GM19023 (cell line): ENCODE results near the gene DGKQ.

Source experiments
- ATAC-seq: cut with Tn5 transposase; IDR thresholded peaks from one replicate; pipeline ENCODE4 v1.9.1; 2021; ENCODE audit warnings: mild to moderate bottlenecking, moderate library complexity; ENCODE audit not compliant: unreplicated experiment

Gene DGKQ

GRCh38 chr4:963276-964225 is 9.8 kb downstream of the DGKQ start:
- ATAC-seq, result no peak

DNA sequence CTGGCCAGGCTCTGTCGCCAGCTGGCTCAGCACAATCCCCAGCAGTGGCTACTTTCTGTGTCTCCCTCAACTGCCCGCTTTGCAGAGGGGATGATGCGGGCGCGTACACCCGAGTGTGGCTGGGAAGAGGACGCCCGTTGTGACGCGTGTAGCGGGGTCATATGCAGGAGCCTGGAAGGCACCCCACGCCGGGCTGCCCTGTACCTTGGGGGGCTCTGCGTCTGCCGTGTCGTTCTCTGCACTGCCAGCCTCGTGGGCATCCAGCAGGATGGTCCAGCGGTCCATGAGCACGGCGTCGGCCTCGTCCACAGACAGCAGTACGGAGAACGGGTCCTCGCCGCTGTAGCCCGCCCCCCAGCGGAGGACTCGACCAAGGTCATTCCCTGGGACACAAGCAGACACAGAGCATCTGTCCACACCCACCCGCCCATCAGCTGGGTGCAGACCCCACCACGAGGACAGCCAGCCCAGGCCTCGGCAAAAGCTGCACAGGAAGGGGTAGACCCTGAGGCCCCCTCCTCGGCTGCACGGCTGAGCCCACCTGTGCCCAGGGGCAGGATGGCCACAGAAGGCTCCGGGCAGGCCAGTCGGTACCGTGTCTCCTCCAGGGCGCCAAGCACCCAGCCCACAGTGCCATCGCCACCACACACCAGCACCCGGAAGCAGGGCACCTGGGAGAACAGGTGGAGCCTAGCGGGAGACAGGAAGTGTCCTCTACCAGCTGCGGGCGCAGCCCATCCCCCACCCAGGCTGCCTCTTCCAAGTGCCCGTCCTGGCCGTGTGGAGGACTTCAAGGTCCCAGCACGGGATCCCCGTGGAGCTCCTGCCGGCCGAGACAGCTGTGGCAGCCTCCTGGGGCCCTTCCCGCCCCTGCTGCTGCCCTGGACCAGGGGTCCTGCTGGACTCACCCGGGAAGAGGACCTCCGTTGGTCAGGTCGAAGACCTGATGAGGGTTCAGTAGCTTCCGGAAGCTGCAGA is 10.8 kb downstream of the DGKQ start:
- ATAC-seq, result no peak

GRCh38 chr4:961351-962230 is 11.8 kb downstream of the DGKQ start:
- no peak for ATAC-seq

- no peak for ATAC-seq
Observed at GRCh38 chr4:960636-961350, 12.6 kb downstream of the DGKQ start.

DNA sequence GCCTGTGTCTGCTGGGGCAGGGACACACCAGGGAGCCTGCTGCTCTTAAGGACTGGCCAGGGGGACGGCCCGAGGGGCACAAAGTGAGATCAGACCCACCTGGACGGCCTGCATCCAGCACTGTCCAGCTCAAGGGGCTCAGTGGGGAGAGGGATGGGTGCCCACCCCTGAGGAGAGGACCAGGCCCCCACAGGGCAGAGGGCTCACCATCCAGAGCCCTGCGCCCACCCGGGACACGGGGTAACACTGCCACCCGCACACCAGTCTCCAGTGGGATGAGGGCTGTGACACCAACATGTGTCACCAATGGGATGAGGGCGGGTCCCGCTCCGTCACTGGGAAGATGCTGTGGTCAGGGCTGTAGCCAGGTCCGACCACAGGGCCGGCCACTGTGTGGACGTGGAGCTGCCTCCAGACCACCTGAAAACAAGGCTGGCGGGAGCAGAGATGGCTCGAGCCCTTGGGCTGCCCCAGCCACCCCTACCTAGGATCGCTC is 13.2 kb downstream of the DGKQ start:
- no peak for ATAC-seq

- no peak for ATAC-seq
Observed at GRCh38 chr4:959338-960139, 13.8 kb downstream of the DGKQ start.

DNA sequence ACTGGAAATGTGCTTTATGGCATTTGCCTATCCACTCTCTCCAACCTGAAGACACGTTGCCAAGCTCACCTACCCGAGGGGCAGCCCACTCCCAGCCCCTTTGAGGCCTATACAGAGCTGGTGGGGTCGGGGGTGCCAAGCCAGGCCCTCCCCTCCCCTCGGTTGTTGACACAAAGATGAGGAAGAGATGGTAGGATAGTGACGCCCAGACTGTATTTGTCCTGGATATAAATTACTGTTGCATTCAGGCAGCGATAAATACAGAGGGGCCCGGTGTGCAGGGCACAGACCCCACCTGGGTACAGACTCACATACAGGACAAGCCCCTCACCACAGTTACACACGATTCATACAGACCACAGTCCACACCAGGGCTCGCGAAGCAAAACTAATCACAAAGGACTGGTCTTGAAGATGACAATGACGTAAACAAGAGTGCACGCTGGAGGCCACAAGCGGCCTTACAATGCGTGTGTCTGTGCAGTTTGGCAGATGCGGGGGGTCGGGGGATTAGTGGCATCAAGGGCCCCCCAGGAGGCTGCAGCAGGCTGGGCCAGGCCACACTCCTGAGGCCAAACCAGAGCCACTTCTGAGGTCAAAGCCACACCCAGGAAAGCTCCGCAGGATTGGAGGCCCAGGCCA is 14.6 kb downstream of the DGKQ start:
- ATAC-seq, result no peak

GRCh38 chr4:958314-958665 is 15.1 kb downstream of the DGKQ start:
- ATAC-seq, result no peak

GRCh38 chr4:957581-958313 is 15.6 kb downstream of the DGKQ start:
- no peak for ATAC-seq

DNA sequence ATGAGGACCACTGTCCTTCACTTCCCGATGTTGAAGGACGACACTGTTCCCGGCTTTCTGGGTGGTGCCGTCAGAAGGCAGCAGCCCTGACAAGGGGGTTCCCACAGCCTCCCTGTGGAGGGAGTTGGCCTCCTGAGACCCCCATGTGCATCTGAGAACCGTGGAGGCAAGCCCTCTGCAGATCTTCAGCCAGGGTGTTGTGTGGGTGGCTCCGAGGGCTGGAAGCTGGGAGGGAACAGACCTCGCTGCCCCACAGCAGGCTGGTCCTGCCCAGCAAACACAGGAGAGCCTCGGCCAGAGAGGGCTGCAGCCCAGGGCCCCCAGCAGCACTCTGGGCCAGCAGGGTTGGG is 16.2 kb downstream of the DGKQ start:
- no peak for ATAC-seq

- ATAC-seq, result no peak
Observed at GRCh38 chr4:956531-957230, 16.7 kb downstream of the DGKQ start.

GRCh38 chr4:955931-956381 is 17.4 kb downstream of the DGKQ start:
- ATAC-seq, result no peak

DNA sequence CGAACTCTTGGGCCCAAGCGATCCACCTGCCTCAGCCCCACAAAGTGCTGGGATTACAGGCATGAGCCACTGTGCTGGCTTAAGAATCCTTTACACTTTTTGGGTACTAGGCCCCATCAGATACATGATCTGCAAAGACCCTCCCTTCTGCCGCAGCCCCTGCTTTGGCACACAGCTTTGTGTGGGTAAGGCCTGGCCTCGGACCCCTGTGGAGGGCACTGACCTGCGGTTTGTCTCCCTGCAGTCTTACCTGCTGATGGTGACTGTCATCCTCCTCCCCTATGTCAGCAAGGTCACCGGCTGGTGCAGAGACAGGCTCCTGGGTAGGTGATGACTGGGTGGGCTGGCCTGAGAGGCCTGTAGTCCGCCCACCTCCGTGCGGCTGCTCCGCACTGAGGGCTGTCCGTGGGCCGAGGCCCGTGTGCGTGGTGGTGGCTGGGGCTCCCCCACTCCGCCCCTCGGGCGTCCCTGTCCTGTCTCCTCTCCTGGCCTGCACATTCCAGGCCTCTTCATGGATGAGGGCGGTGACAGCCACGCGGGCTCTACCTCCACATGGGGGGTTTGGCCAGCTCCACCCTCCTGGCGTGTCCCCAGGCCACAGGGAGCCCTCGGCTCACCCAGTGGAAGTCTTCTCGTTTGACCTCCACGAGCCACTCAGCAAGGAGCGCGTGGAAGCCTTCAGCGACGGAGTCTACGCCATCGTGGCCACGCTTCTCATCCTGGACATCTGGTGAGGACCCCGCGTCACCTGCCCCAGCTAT is 18.0 kb downstream of the DGKQ start:
- ATAC-seq, result no peak

DNA sequence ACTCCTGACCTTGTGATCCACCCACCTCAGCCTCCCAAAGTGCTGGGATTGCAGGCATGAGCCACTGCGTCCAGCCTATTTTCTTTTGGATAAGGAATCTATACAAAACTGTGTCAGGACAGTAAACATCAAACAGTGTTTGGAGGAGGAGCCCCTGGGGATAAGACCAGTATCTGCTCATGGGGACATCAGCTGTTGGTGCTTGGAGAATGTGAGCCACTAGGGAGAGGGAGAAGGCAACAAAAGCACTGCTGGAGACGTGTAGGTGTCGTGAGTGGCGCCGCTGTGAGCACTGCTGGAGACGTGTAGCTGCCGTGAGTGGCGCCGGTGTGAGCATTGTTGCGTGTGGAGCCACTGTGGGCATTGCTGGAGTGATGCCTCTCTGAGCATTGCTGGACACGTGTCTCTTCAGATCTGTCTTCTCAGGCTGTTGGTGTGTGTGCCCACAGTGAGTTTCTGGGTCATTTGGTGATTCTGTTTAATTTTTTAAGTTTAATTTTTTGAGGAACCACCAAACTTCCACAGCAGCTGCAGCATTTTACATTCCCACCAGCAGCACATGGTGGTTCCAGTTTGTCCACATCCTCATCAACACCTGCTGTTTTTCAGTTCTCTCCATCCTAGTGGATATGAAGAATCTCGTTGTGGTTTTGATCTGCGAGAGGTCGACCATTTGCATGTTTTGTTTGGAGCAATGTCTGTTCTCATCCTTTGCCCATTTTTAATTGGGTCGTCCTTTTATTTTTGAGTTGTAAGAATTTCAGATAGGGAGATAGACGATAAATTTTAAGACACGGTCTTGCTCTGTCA is 19.0 kb downstream of the DGKQ start:
- no peak for ATAC-seq

- ATAC-seq, result no peak
Observed at GRCh38 chr4:953574-953915, 19.8 kb downstream of the DGKQ start.
